Muscle of arm (tissue), 12 donors: ENCODE results near the gene PLXNC1. TPM values are rescaled to one million over a fixed set of nuclear protein-coding genes. Genes with fewer than 3 reads are reported as not detected.
A peak's percentile ranks its signal among the peaks of the same experiment; 100 is the strongest.

Experiments used
- DNase-seq: peaks from one replicate; pipeline ENCODE4 v3.0.0-alpha.2; 2013
- polyA plus RNA-seq, 12 donors: library from polyadenylated mRNA; unstranded; fragments of 120-200 nt; gene quantifications; one replicate each; pipeline ENCODE4 v1.2.1, GENCODE V29; 2013; ENCODE audit not compliant: insufficient read length in 12 of 12

The PLXNC1 gene
- polyA plus RNA-seq, 12 donors: 11.8 to 28.1 (median 19.9) TPM; not detected in 1

GRCh38 chr12:94263011-94263811 is 114.8 kb downstream of the PLXNC1 start:
- no peak for DNase-seq

GRCh38 chr12:94263905-94264561 is 115.7 kb downstream of the PLXNC1 start:
- DNase-seq: peak; percentile 82

GRCh38 chr12:94264736-94265485 is 116.5 kb downstream of the PLXNC1 start:
- DNase-seq: peak; percentile 65

GRCh38 chr12:94265539-94265938 is 117.2 kb downstream of the PLXNC1 start:
- DNase-seq: peak; percentile 55

GRCh38 chr12:94265966-94266745 is 117.8 kb downstream of the PLXNC1 start:
- no peak for DNase-seq

GRCh38 chr12:94266796-94267536 is 118.6 kb downstream of the PLXNC1 start:
- DNase-seq: peak; percentile 89

GRCh38 chr12:94267537-94267872 is 119.1 kb downstream of the PLXNC1 start:
- DNase-seq: no peak

- DNase-seq: no peak
Observed at GRCh38 chr12:94267921-94268471, 119.6 kb downstream of the PLXNC1 start.

GRCh38 chr12:94269316-94269999 is 121.1 kb downstream of the PLXNC1 start:
- no peak for DNase-seq

GRCh38 chr12:94271351-94271750 is 123.0 kb downstream of the PLXNC1 start:
- no peak for DNase-seq

GRCh38 chr12:94272280-94272679 is 123.9 kb downstream of the PLXNC1 start:
- DNase-seq: no peak

GRCh38 chr12:94273272-94273671 is 124.9 kb downstream of the PLXNC1 start:
- no peak for DNase-seq

- DNase-seq: no peak
Observed at GRCh38 chr12:94276725-94277124, 128.3 kb downstream of the PLXNC1 start.

GRCh38 chr12:94277426-94278000 is 129.1 kb downstream of the PLXNC1 start:
- no peak for DNase-seq

- no peak for DNase-seq
Observed at GRCh38 chr12:94280063-94280462, 131.7 kb downstream of the PLXNC1 start.

GRCh38 chr12:94282675-94283074 is 134.3 kb downstream of the PLXNC1 start:
- DNase-seq: no peak

GRCh38 chr12:94284046-94284445 is 135.7 kb downstream of the PLXNC1 start:
- DNase-seq: no peak

GRCh38 chr12:94284859-94285258 is 136.5 kb downstream of the PLXNC1 start:
- DNase-seq: no peak

- no peak for DNase-seq
Observed at GRCh38 chr12:94285943-94286582, 137.7 kb downstream of the PLXNC1 start.
